ENCODE measurements around the gene RFX7. TPM values are rescaled to one million over a fixed set of nuclear protein-coding genes. Genes with fewer than 3 reads are reported as not detected.

Gene RFX7
- total RNA-seq, 6 experiments from 2014 or later, result 4.5 to 7.1 (median 5.8) TPM

DNA sequence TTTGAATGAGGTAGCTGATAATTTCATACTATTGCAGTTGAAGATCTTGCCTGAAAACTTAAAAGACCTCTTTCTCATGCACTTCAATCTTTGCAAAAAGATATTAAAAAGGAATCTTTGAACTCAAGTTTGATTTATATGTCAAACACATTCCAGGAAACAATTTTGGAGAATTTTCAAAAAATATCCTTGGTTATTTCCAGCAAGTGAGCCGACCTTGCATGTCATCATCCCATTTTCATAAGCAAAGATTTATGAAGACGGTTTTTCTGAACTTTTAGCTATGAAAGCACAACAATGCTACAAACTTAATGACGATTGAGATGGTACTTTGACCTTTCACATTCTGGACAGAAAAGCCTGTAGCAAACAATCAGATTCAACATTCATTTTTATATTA lies 95.6 kb downstream of the RFX7 start:
- Histone ChIP-seq H3K4me1 (no peaks in the 10 kb centered on the region), H3K4me3 (no peak overlapping the region), H3K36me3 (no peaks in the 10 kb centered on the region), H3K27me3 (no peaks in the 10 kb centered on the region), H3K27ac (no peak overlapping the region), H3K9me3 (no peaks in the 10 kb centered on the region)
- WGBS (ENCODE audit: insufficient coverage, low coverage, low lambda C conversion rate, missing lambda C conversion rate), result 73% methylated on average over 3 of the region's 3 CpGs
- ATAC-seq (no peak), DNase-seq (no peak)
- intact Hi-C loops (cut with DNase I), result no loop called here
- no peak for TF ChIP-seq CTCF (IDR thresholded peaks at IDR 0.05)
- no peak for TF ChIP-seq POLR2A (IDR thresholded peaks at IDR 0.05)

- no peak for TF ChIP-seq CTCF (IDR thresholded peaks at IDR 0.05)
- no peak for TF ChIP-seq POLR2A (IDR thresholded peaks at IDR 0.05)
- no peaks in the 10 kb centered on the region for H3K4me1 ChIP-seq
- WGBS (ENCODE audit: insufficient coverage, low coverage, low lambda C conversion rate, missing lambda C conversion rate), result 92% methylated on average over 1 of the region's 1 CpG
- H3K27ac ChIP-seq, result no peak overlapping the region
- no peak overlapping the region for H3K4me3 ChIP-seq
- no peaks in the 10 kb centered on the region for H3K9me3 ChIP-seq
- DNase-seq (no peak), ATAC-seq (no peak)
- H3K27me3 ChIP-seq, result no peaks in the 10 kb centered on the region
- H3K36me3 ChIP-seq, result peaks cover 0 to 5% (median 2%) of the 10 kb centered on the region in 4 donors
- intact Hi-C loops (cut with DNase I), result no loop called here
Measured at GRCh38 chr15:56146756-56147155, 96.9 kb downstream of the RFX7 start.

DNA sequence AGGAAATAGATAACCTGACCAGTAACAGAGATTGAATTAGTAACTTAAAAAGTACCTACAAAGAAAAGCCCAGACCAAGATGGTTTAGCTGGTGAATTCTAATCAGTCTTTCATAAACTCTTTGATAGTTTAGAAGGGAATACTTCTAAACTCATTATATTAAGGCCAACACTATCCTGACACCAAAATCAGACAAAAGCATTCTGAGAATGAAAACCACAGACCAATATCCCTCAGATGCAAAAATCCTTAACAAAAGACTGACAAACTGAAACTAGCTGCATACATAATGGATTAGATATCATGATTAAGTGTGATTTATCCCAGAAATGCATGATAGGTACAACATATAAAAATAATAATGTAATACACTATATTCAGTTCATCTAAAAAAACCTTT lies 115.6 kb downstream of the RFX7 start:
- intact Hi-C loops (cut with DNase I), result no loop called here
- no peaks in the 10 kb centered on the region for H3K27me3 ChIP-seq

DNA sequence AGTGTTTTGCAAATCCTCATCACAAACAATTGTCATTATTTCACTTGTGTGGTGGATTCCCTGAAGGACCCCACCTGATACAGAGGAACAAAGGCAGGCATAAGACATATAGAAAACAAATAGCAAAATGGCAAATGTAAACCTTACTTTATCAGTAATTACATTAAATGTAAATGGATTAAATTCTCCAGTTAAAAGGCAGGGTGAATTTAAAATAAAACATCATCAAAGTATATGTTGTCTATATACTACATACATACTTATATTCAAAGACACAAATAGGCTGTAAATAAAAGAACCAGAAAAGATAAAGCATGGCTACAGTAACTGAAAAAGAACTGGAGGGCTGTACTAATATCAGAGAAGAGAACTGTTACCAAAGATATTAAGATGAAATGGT lies 117.3 kb downstream of the RFX7 start:
- ATAC-seq (no peak), DNase-seq (no peak)
- no peak for TF ChIP-seq POLR2A (IDR thresholded peaks at IDR 0.05)
- TF ChIP-seq CTCF (IDR thresholded peaks at IDR 0.05), result no peak
- Histone ChIP-seq H3K27me3 (no peaks in the 10 kb centered on the region), H3K4me3 (no peak overlapping the region), H3K27ac (no peak overlapping the region), H3K4me1 (no peaks in the 10 kb centered on the region), H3K9me3 (peaks cover 0 to 8% (median 0%) of the 10 kb centered on the region in 4 donors), H3K36me3 (no peaks in the 10 kb centered on the region)
- intact Hi-C loops (cut with DNase I), result no loop called here

More for the DNA sequence above, 115.6 kb downstream of the RFX7 start:
- Histone ChIP-seq H3K9me3 (peaks cover 0 to 8% (median 0%) of the 10 kb centered on the region in 4 donors), H3K27ac (no peak overlapping the region), H3K4me1 (no peaks in the 10 kb centered on the region), H3K4me3 (no peak overlapping the region), H3K36me3 (no peaks in the 10 kb centered on the region)
- no peak for TF ChIP-seq CTCF (IDR thresholded peaks at IDR 0.05)
- TF ChIP-seq POLR2A (IDR thresholded peaks at IDR 0.05), result no peak
- ATAC-seq (no peak), DNase-seq (no peak)

- intact Hi-C loops (cut with DNase I), result no loop called here
- WGBS (ENCODE audit: insufficient coverage, low coverage, low lambda C conversion rate, missing lambda C conversion rate), result 88% methylated on average over 4 of the region's 4 CpGs
- no peak for TF ChIP-seq POLR2A (IDR thresholded peaks at IDR 0.05)
- TF ChIP-seq CTCF (IDR thresholded peaks at IDR 0.05), result no peak
- no peaks in the 10 kb centered on the region for H3K27me3 ChIP-seq
- H3K4me3 ChIP-seq, result no peak overlapping the region
- H3K36me3 ChIP-seq, result no peaks in the 10 kb centered on the region
- no peak for DNase-seq
- H3K9me3 ChIP-seq, result peaks cover 0 to 12% (median 0%) of the 10 kb centered on the region in 4 donors
- no peak overlapping the region for H3K27ac ChIP-seq
- ATAC-seq, result no peak
- no peaks in the 10 kb centered on the region for H3K4me1 ChIP-seq
Measured at GRCh38 chr15:56124391-56124790, 119.3 kb downstream of the RFX7 start.
